GF-D8 (cell line): Measurements from ENCODE around the gene CERKL.

Experiments
- DNase-seq: peaks from one replicate; lab custom pipeline; 2025; lab: John Stamatoyannopoulos, UW

Gene CERKL

GRCh38 chr2:181678861-181679543 lies 22.1 kb upstream of the CERKL start:
- DNase-seq: no peak

GRCh38 chr2:181677912-181678586 lies 21.1 kb upstream of the CERKL start:
- DNase-seq: no peak

- no peak for DNase-seq
Observed at GRCh38 chr2:181675254-181675653, 18.3 kb upstream of the CERKL start.

- no peak for DNase-seq
Observed at GRCh38 chr2:181674461-181674860, 17.6 kb upstream of the CERKL start.

- no peak for DNase-seq
Observed at GRCh38 chr2:181673173-181673572, 16.3 kb upstream of the CERKL start.

GRCh38 chr2:181672255-181673008 lies 15.5 kb upstream of the CERKL start:
- no peak for DNase-seq

- no peak for DNase-seq
Observed at GRCh38 chr2:181670632-181671031, 13.7 kb upstream of the CERKL start.

- DNase-seq: no peak
Observed at GRCh38 chr2:181667234-181667633, 10.3 kb upstream of the CERKL start.

GRCh38 chr2:181662287-181662686 lies 5.4 kb upstream of the CERKL start:
- DNase-seq: no peak

GRCh38 chr2:181660181-181660580 lies 3.3 kb upstream of the CERKL start:
- no peak for DNase-seq

- DNase-seq: no peak
Observed at GRCh38 chr2:181658444-181658843, 1.5 kb upstream of the CERKL start.

GRCh38 chr2:181657379-181657778 lies 474 bp upstream of the CERKL start:
- no peak for DNase-seq

GRCh38 chr2:181655519-181655918 lies 1.4 kb downstream of the CERKL start:
- no peak for DNase-seq

GRCh38 chr2:181649436-181649979 lies 7.4 kb downstream of the CERKL start:
- DNase-seq: no peak

- DNase-seq: no peak
Observed at GRCh38 chr2:181648478-181649155, 8.3 kb downstream of the CERKL start.

- no peak for DNase-seq
Observed at GRCh38 chr2:181646415-181646987, 10.4 kb downstream of the CERKL start.

- DNase-seq: no peak
Observed at GRCh38 chr2:181643151-181643550, 13.8 kb downstream of the CERKL start.

- DNase-seq: no peak
Observed at GRCh38 chr2:181642086-181642485, 14.8 kb downstream of the CERKL start.

GRCh38 chr2:181639686-181640085 lies 17.2 kb downstream of the CERKL start:
- no peak for DNase-seq

- no peak for DNase-seq
Observed at GRCh38 chr2:181632733-181633401, 24.0 kb downstream of the CERKL start.
